DMS 273 treated with DMSO at 0.1 percent for 48 hours (cell line): ENCODE results near the gene PRDM16.

Experiments used
- DNase-seq: peaks from one replicate; lab custom pipeline; 2025; lab: John Stamatoyannopoulos, UW

PRDM16 gene

DNA sequence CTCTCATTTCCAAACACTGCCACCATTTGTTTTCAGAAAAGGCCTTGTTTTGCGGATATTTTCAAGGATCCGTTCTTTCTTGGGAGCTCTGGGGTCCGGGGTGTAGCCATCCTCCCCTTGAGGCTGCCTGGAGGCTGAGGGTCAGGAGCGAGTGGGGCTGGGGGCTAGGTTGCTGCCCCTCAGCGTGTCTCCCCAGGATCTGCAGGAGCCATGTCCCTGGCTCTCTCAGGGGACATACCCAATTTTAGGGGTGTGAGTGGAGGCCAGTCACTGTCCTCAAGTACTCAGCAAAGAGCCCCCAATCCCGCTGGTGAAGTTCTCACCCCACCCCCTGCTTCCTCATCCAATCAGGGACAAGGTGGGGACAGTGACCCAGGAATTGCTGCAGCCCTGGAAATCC is 15.0 kb upstream of the PRDM16 start:
- DNase-seq: no peak

DNA sequence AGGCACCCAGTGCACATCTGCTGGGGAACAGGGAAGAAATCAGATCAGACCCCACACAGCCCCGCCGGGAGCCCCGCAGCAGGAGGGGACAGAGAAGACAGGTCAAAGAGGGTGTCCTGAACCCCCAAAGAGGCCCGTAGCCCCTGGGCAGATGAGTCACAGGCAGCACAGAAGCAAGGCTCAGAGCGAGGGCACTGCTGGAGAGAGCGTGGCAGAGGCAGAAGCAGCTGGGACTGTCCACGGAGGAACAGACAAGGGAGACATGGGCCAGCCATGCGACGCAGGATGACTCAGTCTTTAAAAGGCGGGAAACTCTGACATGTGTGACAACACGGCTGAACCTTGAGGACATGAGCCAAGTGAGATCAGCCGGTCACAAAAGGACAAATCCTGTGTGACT is 14.5 kb upstream of the PRDM16 start:
- no peak for DNase-seq

DNA sequence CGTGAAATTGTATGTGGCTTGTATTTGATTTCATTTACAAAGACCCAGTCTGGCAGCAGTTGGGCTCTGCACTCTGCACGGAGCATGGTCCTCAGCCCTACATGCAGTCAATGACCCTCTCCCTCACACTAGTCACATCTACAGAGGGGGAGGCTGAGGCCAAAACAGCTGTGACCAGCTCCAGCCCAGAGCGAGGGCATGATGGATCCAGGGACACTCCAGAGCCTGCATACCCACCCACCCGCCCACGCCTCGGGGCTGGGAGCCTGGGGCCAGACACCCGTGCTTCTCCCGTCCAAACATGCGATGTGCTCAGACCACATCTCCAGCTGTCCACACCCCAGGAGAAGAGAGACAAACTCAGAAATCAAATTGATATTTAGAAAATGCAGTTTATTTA is 14.0 kb upstream of the PRDM16 start:
- DNase-seq: no peak

DNA sequence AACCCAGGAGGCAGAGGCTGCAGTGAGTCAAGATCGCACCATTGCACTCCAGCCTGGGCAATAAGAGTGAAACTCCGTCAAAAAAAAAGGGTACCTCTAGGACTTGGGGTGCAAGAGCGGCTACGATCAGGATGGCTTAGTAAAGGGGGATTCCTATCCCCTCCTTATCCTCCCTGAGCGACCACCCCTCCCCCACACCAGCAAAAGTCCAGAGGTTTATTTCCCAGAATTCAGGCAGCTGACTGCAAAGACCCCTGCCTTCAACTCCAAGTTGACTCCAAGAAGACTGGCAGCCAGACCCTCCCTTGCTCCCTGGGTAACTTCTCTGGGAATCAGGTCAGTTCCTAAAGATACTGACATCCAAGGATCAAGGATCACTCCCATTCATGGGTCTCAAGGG is 12.4 kb upstream of the PRDM16 start:
- DNase-seq: no peak

DNA sequence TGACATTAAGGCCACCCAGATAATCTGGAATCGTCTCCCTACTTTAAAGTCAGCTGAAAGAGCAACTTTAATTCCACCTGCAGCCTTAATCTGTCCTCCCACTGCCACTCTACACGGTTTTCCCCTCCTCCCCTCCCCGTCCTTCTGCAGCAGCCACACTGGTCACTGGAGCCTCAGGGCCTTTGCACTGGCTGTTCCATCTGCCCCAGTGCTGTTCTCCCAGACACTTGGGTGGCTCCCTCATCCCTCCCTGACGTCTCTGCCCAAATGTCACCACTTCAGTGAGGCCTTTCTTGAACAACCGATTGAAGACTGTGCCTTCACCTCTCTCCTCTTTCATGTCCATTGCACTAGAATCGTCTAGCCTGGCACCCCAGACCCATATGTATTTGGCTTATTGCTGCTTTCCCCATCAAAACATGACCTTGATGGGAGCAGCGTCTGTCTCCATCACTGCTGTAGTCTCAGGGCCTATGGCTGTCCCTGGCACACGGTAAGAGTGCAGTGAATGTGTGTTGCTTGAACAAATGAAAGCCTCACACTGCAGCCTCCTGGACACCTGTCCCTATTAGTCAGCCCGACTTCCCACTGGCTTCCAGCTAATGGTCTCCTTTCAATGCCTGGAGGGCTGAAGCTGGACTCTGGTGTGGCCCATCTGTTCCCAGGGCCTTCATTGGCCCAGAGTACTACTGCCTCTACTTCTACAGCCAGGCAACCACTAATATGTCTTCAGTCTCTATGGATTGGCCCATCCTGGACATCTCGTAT is 10.6 kb upstream of the PRDM16 start:
- DNase-seq: no peak

DNA sequence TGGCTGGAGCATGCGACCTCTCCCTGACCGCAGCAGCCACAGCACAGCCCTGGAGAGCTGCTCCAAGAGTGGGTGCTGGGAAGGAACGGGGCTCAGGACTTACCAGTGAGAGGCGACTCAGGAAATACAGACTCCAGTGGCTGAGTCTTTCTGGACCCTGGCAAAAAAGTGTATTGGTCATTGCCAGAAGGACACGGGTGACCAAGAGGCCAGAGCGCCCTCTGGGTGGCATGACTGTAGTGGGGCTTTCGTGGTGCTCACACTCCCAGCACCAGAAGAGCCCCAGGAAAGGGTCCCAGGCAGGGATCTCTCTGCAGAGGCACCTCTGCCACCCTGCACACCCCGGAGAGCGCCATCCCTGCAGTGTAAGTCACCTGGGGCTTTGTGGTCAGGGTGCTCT is 8.9 kb upstream of the PRDM16 start:
- DNase-seq: no peak

DNA sequence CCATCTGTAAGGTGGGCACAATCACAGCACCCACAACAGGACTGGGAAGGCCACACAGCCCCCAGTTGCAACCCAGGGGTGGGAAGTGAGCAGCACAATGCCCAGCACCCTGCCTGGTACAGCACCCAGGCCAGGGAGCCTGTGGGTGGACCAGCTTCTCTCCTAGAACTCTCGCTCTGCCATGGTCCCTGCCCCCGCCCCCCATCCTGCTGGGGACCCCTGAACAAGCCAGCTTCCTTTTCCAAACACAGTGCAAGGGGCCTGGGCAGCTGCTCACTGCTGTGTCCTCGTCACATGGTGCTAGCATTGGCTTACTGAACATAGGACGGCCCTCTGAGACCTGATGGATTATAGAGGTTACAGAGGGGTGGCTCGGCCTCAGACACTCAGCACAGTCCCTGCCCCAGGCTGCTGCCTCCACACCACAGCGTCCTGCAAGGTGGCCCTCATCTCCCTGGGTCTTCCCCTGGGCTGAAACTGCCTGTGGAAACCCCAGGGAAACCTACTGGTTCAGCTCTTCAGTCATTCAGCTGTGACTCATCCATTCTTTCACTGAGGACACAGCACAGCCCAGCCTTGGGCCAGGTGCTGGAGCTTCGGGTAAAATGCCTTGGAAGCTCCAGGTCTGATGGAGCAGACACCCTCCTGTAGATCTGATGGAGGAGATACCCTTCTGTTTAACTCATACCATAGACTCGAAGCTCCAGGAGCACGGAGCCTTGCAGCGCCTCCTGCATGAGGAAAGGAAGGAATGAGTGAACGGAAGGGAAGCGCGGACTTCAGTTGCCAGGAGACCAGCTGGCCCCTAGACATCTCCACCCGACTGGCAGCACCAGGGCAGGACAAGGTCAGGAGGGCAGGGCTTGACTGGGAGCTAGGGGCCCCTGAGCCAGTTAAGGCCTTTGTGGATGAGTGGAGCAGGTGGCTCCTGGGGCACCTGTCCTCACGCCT is 8.1 kb upstream of the PRDM16 start:
- no peak for DNase-seq

DNA sequence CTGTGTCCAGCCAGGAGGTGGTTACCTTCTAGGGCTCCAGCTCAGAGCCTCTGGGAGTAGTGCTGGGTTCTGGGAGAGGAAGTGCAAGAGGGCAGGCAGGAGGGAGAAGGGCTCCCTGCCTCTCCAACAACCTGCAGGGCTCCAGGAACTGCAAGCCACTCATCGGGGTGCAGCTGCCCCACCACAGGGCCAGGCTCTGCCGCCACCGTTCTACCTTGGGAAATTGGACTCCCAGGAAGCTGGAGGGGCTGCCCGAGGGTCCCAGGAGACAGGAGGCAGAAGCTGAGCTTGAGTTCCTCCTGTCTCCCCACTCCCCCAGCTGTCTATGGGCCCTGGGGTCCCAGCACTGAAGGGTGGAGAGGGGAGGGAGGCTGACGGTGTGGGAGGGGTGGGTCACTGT is 7.4 kb upstream of the PRDM16 start:
- DNase-seq: no peak

DNA sequence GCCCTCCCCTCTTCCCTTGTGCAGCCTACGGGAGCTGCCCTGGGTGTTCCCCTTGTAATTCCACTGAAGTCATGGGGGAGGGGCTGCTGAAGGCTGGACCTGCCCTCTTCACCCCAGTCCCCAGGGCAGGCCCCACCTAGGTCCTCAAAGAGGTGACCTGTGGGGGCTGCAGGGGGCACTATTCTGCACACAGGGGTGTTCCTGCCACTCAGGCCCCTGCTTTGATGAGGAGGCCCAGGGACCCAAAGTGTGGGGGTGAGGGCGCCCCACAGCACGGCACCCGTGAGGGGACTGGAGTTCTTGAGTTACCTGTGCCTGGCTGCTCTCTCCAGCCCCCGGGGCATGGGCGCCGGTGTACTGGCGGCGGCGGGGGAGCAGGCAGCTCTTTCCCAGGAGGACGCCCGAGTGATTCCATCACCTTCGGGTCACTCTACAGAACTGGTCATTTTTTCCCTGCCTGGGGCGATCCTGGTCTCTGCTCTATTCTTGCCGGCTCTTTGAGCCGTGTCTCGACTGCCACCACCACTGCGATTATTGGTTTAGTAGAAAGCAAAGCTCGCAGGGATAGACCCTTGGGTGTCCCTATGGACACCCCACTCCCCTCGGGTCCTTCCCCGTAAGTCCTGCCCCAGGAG is 6.9 kb upstream of the PRDM16 start:
- no peak for DNase-seq

DNA sequence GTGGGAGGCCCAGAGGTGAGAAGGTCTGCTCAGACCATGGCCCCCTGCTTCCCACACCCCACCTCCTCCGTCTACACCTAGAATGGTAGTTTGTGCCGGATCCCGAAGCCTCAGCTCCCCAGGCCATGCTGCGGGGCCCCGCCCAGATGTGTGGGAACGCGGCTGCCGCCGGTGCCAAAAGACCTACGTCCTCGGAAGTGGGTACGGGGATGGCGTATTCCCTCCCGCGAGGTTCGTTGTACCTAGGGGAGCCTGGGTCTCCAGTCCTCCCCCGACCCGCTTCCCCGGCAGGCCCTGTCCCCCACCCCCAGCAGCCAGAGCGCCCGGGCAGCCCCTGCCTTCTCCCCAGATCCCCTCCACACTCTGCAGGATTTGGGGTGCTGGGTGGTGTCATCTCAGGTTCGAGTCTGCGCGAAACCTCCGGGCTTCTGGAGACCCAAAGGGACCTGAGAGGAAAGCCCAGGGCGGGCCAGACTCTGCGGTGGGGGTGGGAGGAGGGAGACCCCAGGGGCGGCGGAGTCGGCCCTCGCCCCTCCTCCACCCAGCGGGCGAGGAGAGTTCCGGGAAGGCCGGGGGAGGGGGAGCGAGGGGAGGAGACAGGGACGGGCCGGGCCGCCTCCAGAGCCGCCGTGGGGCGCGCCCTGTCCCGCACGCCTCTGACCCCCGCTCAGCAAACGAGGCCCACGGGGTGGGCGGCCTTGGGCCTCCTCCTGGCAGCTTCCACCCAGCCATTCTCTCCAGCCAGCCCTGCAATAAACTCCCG is 6.2 kb upstream of the PRDM16 start:
- no peak for DNase-seq

DNA sequence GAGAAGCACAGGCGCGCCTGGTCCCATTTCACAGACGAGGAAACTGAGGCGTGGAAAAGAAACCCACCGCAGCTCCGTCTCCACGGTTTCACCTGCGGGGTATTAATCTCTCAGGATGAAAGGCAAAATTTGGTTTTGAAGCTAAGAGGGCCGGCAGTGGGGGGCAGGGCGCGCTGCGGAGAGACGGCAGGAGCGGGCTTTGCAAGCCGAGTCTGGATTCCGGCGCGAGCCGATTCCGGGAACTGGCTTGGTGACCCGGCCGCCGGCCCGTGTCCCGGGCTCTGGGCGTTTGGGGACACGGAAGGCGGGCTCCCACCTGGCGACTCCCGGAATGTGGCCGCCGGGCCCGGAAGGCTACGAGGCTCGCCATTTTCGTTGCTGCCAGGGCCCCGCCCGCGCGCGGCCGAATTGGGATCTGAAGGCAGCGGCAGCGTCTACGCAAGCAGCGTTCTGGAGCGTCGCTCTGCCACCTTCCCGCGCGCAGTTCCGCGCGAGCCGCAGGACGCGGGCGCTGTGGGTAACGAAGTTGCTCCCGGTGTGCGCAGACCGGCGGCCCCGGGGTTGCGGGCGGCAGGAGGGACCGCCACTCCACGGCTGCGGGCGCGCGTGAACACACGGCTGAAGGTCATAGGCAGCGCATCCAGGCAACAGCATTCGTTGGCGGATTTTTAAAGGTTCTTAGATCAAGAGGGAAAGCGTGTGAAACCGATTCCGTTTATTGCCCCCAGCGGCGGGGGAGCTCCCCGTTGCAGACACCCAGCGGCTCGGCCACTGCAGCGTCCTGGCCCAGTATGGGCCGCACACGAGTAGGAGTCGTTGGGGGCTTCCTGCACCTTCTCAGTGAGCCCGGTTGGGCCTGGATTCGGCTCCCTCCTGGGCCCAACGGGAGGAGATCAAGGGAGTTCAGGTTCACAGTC is 5.4 kb upstream of the PRDM16 start:
- no peak for DNase-seq

DNA sequence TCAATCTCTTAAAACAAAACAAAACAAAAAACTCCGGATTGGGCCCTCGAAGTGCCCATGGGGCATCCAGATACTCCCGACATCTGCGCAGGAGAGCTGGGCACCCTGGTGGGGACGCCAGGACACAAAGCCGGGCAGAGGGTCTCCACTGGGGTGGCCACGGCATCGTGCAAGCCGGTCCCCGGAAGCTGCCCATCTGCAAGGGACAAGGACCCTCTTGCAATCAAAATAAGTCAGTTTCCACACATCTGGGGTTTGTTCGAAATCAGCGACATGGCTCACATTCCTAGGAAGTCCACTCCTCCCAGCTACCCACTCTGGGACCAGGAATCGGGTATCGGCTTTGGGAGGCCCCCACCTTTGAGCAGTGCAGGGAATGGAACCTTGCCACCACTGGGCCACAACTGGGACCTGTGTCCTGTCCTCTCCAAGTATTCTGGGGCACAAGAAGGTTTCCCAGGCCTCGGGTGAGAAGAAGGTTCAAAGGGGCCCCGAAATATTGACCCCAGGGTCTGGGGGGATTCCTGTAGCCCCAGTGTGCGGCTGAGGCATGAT is 4.6 kb upstream of the PRDM16 start:
- no peak for DNase-seq

DNA sequence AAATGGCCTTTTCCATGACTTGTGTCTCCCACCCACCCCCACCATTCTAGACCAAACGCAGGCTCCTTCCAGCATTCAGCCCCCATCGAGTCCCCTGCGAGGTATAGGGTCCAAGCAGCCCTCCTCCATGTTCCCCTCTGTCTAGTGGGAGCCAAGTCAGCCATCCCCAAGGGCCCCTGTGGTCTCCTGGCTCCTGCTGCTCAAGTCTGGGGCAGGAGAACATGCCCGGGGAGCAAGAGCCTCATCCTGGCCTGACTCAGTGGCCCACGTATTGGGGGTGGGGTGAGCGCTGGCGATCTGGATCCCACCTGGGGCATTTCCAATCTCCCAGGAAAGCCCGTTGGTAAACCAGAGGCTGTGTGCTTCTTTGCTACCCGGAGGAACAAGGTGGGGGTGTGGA is 4.1 kb upstream of the PRDM16 start:
- DNase-seq: no peak

DNA sequence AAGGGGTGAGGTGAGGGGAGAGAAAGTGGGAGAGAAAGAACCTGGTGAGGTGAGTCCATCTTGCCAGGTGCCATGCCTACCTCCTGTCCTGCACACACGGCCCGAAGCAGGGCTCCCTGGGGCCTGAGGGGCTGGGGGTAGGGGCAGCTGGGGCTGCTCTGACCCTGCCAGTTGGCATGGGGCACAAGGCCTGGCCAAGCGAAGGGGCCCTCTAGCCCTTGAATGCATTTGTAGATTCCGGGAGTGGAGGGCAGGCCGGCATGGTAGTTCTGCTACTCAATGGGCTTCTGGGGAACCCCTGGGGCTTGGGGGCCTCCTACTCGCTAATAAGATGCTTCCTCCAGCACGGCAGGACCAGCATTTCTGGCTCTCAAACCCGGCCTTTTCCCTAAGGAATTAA is 3.6 kb upstream of the PRDM16 start:
- no peak for DNase-seq

DNA sequence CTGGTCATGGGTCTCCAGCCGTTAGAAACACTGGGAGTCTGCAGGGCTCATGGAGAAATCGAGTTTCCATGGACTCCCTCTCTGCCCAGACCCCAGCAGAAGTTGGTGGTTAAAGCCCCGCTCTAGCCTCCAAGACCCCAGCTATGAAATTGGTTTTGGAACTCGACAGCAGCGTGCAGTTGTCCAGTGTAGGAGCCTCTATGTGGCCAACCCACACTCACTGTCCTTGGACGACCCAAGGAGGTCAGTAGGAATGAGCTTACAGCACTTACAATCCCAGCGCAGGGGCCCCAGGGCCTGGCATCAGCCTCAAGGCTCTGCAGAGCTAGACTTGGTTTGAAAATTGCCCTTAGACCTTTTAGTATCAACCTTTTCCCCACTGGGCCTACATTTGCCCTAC is 3.2 kb upstream of the PRDM16 start:
- DNase-seq: no peak

DNA sequence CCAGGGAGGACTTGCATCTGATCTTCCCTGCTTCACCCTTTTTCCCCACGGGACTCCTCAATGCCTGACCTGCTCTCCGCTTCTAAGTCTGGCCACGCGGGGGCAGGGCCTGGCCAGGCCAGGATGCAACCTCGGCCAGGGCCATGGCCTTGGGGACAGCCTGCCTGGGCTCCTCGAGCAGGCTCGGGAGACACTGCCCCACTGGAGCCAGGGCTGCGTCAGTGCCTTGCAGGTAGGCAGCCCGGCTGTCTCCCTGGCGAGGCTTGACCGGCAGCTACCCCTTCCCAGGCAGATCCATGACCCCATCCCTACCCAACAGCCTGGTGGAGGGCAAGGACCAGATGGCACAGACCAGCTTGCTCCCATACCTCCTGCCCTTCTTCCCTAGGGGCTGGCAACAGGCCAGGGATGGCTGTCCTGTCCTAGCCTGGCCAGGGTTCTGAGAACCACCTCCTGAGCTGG is 2.7 kb upstream of the PRDM16 start:
- DNase-seq: no peak

DNA sequence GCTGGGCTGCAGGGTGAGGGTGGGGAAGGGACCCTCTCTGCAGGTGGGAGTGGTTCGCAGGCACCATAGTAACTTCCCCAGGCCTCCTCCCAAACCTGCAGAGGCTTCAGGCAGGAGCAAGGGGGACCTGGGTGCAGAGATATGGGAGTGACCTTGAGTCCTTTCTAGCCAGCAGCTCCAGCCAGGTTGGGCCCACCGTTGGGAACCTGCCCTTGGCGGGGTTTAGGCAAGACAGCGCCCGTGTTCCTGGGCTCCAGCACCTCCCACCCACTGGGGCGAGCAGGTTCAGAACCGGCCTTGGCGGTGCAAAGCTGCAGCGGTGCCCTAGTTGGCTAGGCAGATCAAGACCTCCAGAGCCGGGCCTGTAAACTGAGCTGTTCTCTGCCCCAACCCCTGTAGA is 2.2 kb upstream of the PRDM16 start:
- DNase-seq: no peak

DNA sequence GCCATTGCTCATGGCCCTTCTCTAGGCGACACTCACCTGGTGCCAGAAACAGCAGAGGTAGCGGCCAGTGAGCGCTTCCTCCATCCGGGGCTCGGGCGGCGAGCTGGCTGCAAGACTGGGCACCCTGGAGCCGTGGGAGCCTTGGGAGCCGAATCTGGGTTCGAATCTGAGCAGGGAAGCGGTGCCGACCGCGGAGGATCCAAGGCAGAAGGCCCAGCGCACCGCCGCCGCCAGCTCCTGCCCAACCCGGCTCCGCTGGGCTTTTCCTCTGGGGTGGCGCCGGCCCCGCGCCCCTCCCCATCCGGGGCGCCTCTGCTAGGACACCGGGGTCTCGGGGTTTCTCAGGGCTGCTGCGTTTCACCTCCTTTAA is 1.7 kb upstream of the PRDM16 start:
- DNase-seq: no peak

DNA sequence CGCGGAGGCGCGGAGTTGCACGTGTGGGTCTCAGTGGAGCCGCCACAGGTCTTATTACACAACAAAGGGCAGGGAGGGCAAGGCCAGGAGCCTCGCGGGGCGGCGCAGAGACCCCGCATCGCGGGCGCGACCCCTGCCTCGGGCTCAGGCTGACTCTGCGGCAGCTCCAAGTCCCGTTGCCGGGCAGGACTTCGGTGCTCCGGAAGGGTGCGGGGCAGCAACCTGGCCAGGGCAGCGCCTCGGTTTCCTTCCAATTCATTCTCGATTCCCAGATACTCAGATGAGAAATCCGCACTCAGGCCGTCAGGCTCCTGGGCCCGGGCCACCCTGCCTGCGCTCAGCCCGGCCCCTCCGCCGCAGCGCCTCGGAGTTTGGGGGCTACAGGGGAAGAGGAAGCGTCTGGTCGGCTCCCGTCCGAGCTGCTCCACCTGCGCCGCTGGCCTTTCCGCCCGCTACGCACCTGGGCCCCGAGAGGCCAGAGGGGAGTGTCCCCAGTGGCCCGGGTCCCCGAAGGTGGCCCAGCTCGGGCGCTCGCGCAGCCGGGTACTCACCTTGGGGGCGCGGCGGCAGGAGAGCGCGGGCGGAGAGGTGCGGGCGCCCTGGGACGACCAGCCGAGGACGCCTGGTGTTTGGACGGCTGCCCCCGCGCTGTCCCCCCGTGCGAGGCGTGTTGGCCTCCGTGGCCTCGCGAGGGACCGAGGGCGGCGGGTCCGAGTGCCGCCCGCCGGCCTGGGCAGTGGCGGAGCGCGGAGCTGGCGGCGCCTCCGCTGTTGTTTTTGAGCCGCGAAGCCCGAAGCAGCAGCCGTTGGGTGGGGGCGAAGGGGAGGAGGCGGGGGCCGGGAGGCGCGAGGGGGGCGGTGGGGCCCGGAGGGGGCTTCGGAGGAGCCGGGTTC is 1.1 kb upstream of the PRDM16 start:
- DNase-seq: no peak
